Loucy (cell line): ENCODE results near the gene SH2D3C.

Experiments used
- H2AFZ ChIP-seq: fragments of 200-600 bp; sonication (generic); 2 replicates; pipeline ENCODE4 v1.6.0; 2016; ENCODE audit warnings: antibody characterized with exemption, mild to moderate bottlenecking, low read length, moderate library complexity
- H3F3A ChIP-seq: fragments of 200-600 bp; 2 replicates; pipeline ENCODE4 v1.6.0; 2016; ENCODE audit warnings: antibody characterized with exemption, low read depth, mild to moderate bottlenecking
- H3K27me3 ChIP-seq: fragments of 200-600 bp; sonication (generic); 2 replicates; pipeline ENCODE4 v1.6.1; 2014; ENCODE audit warnings: low read length, mild to moderate bottlenecking; ENCODE audit not compliant: insufficient read depth, poor library complexity, severe bottlenecking
- H3K36me3 ChIP-seq: fragments of 200-600 bp; sonication (generic); 2 replicates; pipeline ENCODE4 v1.6.1; 2016; ENCODE audit warnings: low read length; ENCODE audit not compliant: insufficient read depth
- H3K4me1 ChIP-seq: fragments of 200-600 bp; sonication (generic); 2 replicates; pipeline ENCODE4 v1.5.1; 2014; ENCODE audit warnings: low read length, mild to moderate bottlenecking; ENCODE audit not compliant: insufficient read depth, poor library complexity, severe bottlenecking
- H3K4me2 ChIP-seq: fragments of 200-600 bp; sonication (generic); 2 replicates; pipeline ENCODE4 v1.6.0; 2014; ENCODE audit warnings: antibody characterized with exemption, low read length, low read depth, mild to moderate bottlenecking; ENCODE audit not compliant: poor library complexity, severe bottlenecking
- H3K4me3 ChIP-seq: fragments of 200-600 bp; sonication (generic); 2 replicates; pipeline ENCODE4 v1.5.1; 2014; ENCODE audit warnings: low read length, mild to moderate bottlenecking, mixed read lengths; ENCODE audit not compliant: poor library complexity, severe bottlenecking
- H3K79me2 ChIP-seq: fragments of 200-600 bp; sonication (generic); 2 replicates; pipeline ENCODE4 v1.6.1; 2014; ENCODE audit warnings: low read length; ENCODE audit not compliant: insufficient read depth
- H3K9ac ChIP-seq: fragments of 200-600 bp; sonication (generic); 2 replicates; pipeline ENCODE4 v1.6.0; 2014; ENCODE audit warnings: mild to moderate bottlenecking, low read depth, low read length, moderate library complexity; ENCODE audit not compliant: poor library complexity, severe bottlenecking
- H3K9me2 ChIP-seq: fragments of 200-600 bp; sonication (generic); replicated peaks from 2 replicates; pipeline ENCODE4 v1.6.1; 2016; ENCODE audit warnings: low read depth, low read length, mixed read lengths
- H3K9me3 ChIP-seq: fragments of 200-600 bp; sonication (generic); 2 replicates; pipeline ENCODE4 v1.6.1; 2014; ENCODE audit warnings: mild to moderate bottlenecking, antibody characterized with exemption, low read length, low read depth; ENCODE audit not compliant: insufficient read depth
- H4K20me1 ChIP-seq: fragments of 200-600 bp; sonication (generic); 2 replicates; pipeline ENCODE4 v1.6.0; 2014; ENCODE audit warnings: antibody characterized with exemption, low read length, mild to moderate bottlenecking; ENCODE audit not compliant: insufficient read depth, poor library complexity, severe bottlenecking
- EZH2phosphoT487 ChIP-seq: fragments of 200-600 bp; IDR thresholded peaks from 2 replicates; pipeline ENCODE4 v1.6.1; 2018; ENCODE audit warnings: antibody characterized with exemption, mild to moderate bottlenecking, moderate library complexity, borderline replicate concordance
- TF ChIP-seq, protein P1 (sequence below): fragments of 200-600 bp; sonication (generic); conservative IDR thresholded peaks from 2 replicates; pipeline ENCODE4 v1.5.1; 2014; ENCODE audit warnings: mild to moderate bottlenecking, antibody characterized with exemption, low read length

The SH2D3C gene

DNA sequence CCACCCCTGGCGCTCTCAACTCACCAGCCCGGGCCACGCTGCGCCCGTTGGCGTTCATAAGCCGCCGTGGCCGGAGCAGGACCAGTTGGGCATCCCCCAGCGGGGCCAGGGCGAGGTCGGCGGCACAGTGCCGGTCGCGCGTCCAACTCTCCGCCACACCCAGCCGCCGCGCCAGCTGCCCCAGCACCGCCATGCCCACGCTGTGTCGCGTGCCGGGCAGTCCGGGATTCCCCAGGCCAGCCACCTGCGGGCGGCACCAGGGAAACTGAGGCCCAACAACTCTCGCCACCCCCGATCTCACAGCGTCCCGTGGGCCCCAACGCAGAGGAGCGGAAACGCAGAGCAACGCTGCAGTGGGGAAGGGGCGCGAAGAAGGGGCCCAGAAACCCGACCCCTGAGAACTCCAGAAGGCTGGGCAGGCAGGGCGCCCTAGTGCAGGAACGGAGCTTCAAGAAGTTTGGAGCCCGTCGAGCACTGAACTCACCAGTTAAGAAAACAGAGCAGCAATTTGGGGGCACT is 63.5 kb downstream of the SH2D3C start:
- no peaks in the 10 kb centered on the region for H3F3A ChIP-seq
- H3K36me3 ChIP-seq: no peaks in the 10 kb centered on the region
- H3K4me3 ChIP-seq: peak overlapping the region; percentile 89
- H3K79me2 ChIP-seq: no peaks in the 10 kb centered on the region
- H2AFZ ChIP-seq: peak overlapping the region; percentile 94
- no peaks in the 10 kb centered on the region for H3K9me2 ChIP-seq
- no peaks in the 10 kb centered on the region for H3K9me3 ChIP-seq
- peak overlapping the region; percentile 89 for H3K4me2 ChIP-seq
- H3K4me1 ChIP-seq: peaks cover 35% of the 10 kb centered on the region
- H3K27me3 ChIP-seq: no peaks in the 10 kb centered on the region
- no peaks in the 10 kb centered on the region for H4K20me1 ChIP-seq
- TF ChIP-seq EZH2phosphoT487: no peak
- TF ChIP-seq, protein P1, sequence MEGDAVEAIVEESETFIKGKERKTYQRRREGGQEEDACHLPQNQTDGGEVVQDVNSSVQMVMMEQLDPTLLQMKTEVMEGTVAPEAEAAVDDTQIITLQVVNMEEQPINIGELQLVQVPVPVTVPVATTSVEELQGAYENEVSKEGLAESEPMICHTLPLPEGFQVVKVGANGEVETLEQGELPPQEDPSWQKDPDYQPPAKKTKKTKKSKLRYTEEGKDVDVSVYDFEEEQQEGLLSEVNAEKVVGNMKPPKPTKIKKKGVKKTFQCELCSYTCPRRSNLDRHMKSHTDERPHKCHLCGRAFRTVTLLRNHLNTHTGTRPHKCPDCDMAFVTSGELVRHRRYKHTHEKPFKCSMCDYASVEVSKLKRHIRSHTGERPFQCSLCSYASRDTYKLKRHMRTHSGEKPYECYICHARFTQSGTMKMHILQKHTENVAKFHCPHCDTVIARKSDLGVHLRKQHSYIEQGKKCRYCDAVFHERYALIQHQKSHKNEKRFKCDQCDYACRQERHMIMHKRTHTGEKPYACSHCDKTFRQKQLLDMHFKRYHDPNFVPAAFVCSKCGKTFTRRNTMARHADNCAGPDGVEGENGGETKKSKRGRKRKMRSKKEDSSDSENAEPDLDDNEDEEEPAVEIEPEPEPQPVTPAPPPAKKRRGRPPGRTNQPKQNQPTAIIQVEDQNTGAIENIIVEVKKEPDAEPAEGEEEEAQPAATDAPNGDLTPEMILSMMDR: no peak
- H3K9ac ChIP-seq: peak overlapping the region; percentile 63

DNA sequence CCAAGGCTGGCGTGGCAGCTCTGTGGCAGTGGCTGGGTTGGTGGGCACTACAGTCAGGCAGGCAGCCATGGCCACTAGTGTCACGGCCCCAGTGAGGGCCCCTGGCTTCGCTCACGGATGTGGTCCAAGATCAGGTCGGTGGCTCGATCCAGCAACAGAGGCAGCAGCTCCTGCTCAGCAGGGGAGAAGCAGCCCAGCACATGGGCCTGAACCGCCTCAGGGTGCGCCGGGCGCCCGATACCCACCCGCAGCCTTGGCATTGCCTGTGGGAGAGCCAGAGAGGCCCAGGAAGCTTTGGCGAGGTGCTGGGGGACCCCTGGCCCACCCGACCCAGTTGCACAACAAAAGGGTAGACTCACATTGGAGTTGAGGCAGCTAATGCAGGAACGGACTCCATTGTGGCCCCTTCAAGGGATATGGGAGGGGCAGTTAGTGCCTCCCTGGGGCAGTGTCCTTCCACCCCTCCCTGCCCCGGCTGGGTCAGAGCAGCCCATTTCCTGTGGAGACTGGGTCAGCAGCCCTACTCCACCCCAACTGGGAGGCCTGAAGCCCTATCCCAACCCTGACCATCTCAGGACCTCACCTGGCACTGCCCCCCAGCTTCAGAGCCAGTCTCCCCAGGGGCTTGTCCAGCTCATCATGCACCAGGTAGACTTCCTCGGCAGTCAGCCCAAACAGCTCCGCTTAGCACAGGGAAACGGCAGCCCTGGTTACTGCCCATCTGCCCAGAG is 64.3 kb downstream of the SH2D3C start:
- Histone ChIP-seq H3K4me2 (peak overlapping the region; percentile 60), H3K9me2 (no peaks in the 10 kb centered on the region), H4K20me1 (no peaks in the 10 kb centered on the region), H3K9me3 (no peaks in the 10 kb centered on the region), H3K4me3 (peak overlapping the region; percentile 46), H3K36me3 (no peaks in the 10 kb centered on the region), H3K9ac (no peak overlapping the region), H3K79me2 (no peaks in the 10 kb centered on the region), H2AFZ (no peak overlapping the region), H3K4me1 (peaks cover 27% of the 10 kb centered on the region), H3F3A (no peaks in the 10 kb centered on the region), H3K27me3 (no peaks in the 10 kb centered on the region)
- TF ChIP-seq, protein P1: no peak
- no peak for TF ChIP-seq EZH2phosphoT487

DNA sequence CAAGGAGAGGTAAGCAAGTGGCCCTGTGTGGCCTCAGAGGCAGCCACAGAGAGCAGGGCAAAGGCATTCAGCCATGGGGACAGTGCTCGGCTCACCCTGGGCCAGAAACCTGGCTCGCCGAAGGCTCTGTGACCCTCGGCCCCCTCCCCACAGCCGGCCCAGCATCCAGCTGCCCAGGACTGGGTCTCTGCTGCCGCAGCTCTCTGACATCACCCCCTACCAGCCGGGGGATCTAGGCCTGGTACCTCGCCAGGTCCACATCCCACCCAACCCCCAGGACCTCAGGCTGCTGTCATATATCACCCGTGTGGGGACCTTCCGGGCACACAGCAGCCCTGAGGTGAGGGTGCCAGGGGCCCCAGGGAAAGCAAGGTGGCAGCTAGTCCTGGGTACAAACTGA is 65.6 kb downstream of the SH2D3C start:
- TF ChIP-seq EZH2phosphoT487: no peak
- TF ChIP-seq, protein P1: no peak

More for the DNA sequence above, 65.6 kb downstream of the SH2D3C start:
- Histone ChIP-seq H2AFZ (no peak overlapping the region), H3F3A (no peaks in the 10 kb centered on the region), H3K4me3 (no peak overlapping the region), H3K9me3 (no peaks in the 10 kb centered on the region), H4K20me1 (no peaks in the 10 kb centered on the region), H3K79me2 (no peaks in the 10 kb centered on the region), H3K4me2 (no peak overlapping the region), H3K9ac (no peak overlapping the region), H3K36me3 (no peaks in the 10 kb centered on the region), H3K4me1 (peaks cover 25% of the 10 kb centered on the region), H3K9me2 (no peaks in the 10 kb centered on the region), H3K27me3 (no peaks in the 10 kb centered on the region)
